Heart right ventricle (tissue), 16 donors: ENCODE measurements around the gene ANXA2. TPM values are rescaled to one million over a fixed set of nuclear protein-coding genes. Genes with fewer than 3 reads are reported as not detected.
A peak's percentile ranks its signal among the peaks of the same experiment; 100 is the strongest.

Source experiments
- ATAC-seq, 8 donors: fragments of 200-7000 bp; cut with Tn5 transposase; one replicate each; pipeline ENCODE4 v1.9.1; 2020; ENCODE audit warnings: mild to moderate bottlenecking in 8 of 8, moderate library complexity in 8 of 8, moderate number of reproducible peaks in 1 of 8
- DNase-seq, 2 donors: peaks; one replicate each; pipeline ENCODE4 v3.0.0-alpha.2; 2020
- H3K27ac ChIP-seq, 10 donors: fragments of 200-600 bp; sonication (generic) in 2 of 10; one replicate each; pipeline versions ENCODE4 v1.5.0 to v1.8.0; 2020 to 2022; ENCODE audit warnings: mild to moderate bottlenecking in 3 of 10
- H3K27me3 ChIP-seq, 7 donors: fragments of 200-600 bp; one replicate each; pipeline ENCODE4 v1.8.0; 2021 to 2022; ENCODE audit warnings: mild to moderate bottlenecking in 2 of 7
- H3K36me3 ChIP-seq, 9 donors: fragments of 200-600 bp; sonication (generic) in 1 of 9; one replicate each; pipeline versions ENCODE4 v1.5.0 to v1.8.0; 2020 to 2022; ENCODE audit warnings: mild to moderate bottlenecking in 2 of 9
- H3K4me1 ChIP-seq, 9 donors: fragments of 200-600 bp; sonication (generic) in 1 of 9; one replicate each; pipeline versions ENCODE4 v1.5.0 to v1.8.0; 2020 to 2022; ENCODE audit warnings: mild to moderate bottlenecking in 4 of 9
- H3K4me3 ChIP-seq, 10 donors: fragments of 200-600 bp; sonication (generic) in 2 of 10; one replicate each; pipeline versions ENCODE4 v1.5.0 to v1.8.0; 2020 to 2022; ENCODE audit warnings: mild to moderate bottlenecking in 7 of 10, moderate library complexity in 2 of 10
- H3K9me3 ChIP-seq, 11 donors: fragments of 200-600 bp in 10 of 11; sonication (generic) in 2 of 11; one replicate each; pipeline versions ENCODE4 v1.5.0 to v1.8.0; 2013 to 2022; ENCODE audit warnings: mild to moderate bottlenecking in 2 of 11, control low read depth in 1 of 11, moderate library complexity in 1 of 11
- WGBS, 2 donors: extraction: QIAGEN DNeasy Blood & Tissue Kit; methylation state at CpG; one replicate each; pipeline ENCODE4 v1.1.7; 2013; ENCODE audit warnings: inconsistent platforms in 1 of 2; 5-methylcytosine and 5-hydroxymethylcytosine counted together
- intact Hi-C, 10 donors: fragments of 100-400 bp; cut with DNase I; formaldehyde crosslinking; loops; one replicate each; pipeline versions ENCODE4 v1.11.1 to v1.14.2; 2022
- polyA plus RNA-seq, 2 donors: library from polyadenylated mRNA; stranded (reverse); fragments of 200-250 nt; gene quantifications; one replicate each; pipeline ENCODE4 v1.2.3, GENCODE V29; 2013
- total RNA-seq, 10 donors: library from RNA; stranded (reverse); fragmentation: NEBNext Ultra II Directional in 3 of 10; extraction: Animal tissue kit (Norgen Biotek cat#: 25700) in 3 of 10; gene quantifications; one replicate each; pipeline versions ENCODE4 v1.2.1 to v1.2.4, GENCODE V29; 2021 to 2023
- TF ChIP-seq, protein P1 (sequence below), 9 donors: fragments of 200-600 bp; sonication (generic) in 2 of 9; IDR thresholded peaks; one replicate each; pipeline versions ENCODE4 v1.5.0 to v1.8.0; 2021 to 2022; ENCODE audit warnings: antibody characterized with exemption in 9 of 9, mild to moderate bottlenecking in 5 of 9, moderate library complexity in 1 of 9
- donor health status: Arrhythmogenic right ventricular cardiomyopathy.
- donor health status: ischemic (EF 13 %, LVEDD 7.1; RV severe dilation, severe dysfunction).
- donor health status: healthy with polysubstance abuse.
- donor health status: DM: no; HTN: yes; CAD: no.
- donor health status: DM: no; HTN: no; CAD: no.
- donor health status: ischemic (EF 25% LVEDD 6.9; RV normal size, moderate dysfunction).
- donor health status: ischemic (EF 25% LVEDD 5.7; RV mildly dilated, moderate dysfunction).
- donor health status: healthy.
- donor health status: DM: yes; HTN: yes; CAD: no.
- donor health status: Ischemic cardiomyopathy.
- donor health status: ischemic (EF 35%, LVEDD 5.7; RV mildly dilated, moderate dysfunction).
- donor health status: nonischemic (EF 11% LVEDD 7.7; RV severe dilation, severe dysfunction).
- donor health status: DM: yes; HTN: yes; CAD: no.
- donor health status: PGD.
- donor health status: ischemic (EF 29% LVEDD 5.4; RV normal size, mild dysfunction).
- donor health status: nonischemic (EF 23%, LVEDD 6.1; RV moderate dilation, normal function).

ANXA2 gene
- total and polyA plus RNA-seq, 12 donors = 98.7 to 539 (median 145) TPM

- DNase-seq (no peak), ATAC-seq (peak; percentile 29 to 76 (median 52))
- Histone ChIP-seq H3K4me1 (peaks cover 3 to 96% (median 80%) of the 10 kb centered on the region in 9 donors), H3K4me3 (peak overlapping the region in 1 of 10 donors; percentile 5), H3K27me3 (no peaks in the 10 kb centered on the region), H3K9me3 (no peaks in the 10 kb centered on the region), H3K36me3 (peaks cover 0 to 100% (median 7%) of the 10 kb centered on the region in 9 donors), H3K27ac (peak overlapping the region; percentile 25 to 95 (median 80))
- intact Hi-C loops = no loop called here
- 49 to 54% methylated on average over 7 of the region's 7 CpGs for WGBS, 2 donors
- TF ChIP-seq, protein P1, sequence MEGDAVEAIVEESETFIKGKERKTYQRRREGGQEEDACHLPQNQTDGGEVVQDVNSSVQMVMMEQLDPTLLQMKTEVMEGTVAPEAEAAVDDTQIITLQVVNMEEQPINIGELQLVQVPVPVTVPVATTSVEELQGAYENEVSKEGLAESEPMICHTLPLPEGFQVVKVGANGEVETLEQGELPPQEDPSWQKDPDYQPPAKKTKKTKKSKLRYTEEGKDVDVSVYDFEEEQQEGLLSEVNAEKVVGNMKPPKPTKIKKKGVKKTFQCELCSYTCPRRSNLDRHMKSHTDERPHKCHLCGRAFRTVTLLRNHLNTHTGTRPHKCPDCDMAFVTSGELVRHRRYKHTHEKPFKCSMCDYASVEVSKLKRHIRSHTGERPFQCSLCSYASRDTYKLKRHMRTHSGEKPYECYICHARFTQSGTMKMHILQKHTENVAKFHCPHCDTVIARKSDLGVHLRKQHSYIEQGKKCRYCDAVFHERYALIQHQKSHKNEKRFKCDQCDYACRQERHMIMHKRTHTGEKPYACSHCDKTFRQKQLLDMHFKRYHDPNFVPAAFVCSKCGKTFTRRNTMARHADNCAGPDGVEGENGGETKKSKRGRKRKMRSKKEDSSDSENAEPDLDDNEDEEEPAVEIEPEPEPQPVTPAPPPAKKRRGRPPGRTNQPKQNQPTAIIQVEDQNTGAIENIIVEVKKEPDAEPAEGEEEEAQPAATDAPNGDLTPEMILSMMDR (IDR thresholded peaks at IDR 0.05) = no peak
Observed at GRCh38 chr15:60374628-60375081, 23.1 kb downstream of the ANXA2 start.

- Histone ChIP-seq H3K27me3 (no peaks in the 10 kb centered on the region), H3K9me3 (no peaks in the 10 kb centered on the region), H3K27ac (peak overlapping the region; percentile 25 to 95 (median 80)), H3K4me3 (no peak overlapping the region), H3K4me1 (peaks cover 3 to 95% (median 76%) of the 10 kb centered on the region in 9 donors), H3K36me3 (peaks cover 0 to 100% (median 7%) of the 10 kb centered on the region in 9 donors)
- DNase-seq (no peak), ATAC-seq (no peak)
- WGBS, 2 donors = 35 to 48% methylated on average over 4 of the region's 4 CpGs
- intact Hi-C loops = no loop called here
- TF ChIP-seq, protein P1 (IDR thresholded peaks at IDR 0.05) = no peak
Observed at GRCh38 chr15:60374209-60374608, 23.6 kb downstream of the ANXA2 start.

DNA sequence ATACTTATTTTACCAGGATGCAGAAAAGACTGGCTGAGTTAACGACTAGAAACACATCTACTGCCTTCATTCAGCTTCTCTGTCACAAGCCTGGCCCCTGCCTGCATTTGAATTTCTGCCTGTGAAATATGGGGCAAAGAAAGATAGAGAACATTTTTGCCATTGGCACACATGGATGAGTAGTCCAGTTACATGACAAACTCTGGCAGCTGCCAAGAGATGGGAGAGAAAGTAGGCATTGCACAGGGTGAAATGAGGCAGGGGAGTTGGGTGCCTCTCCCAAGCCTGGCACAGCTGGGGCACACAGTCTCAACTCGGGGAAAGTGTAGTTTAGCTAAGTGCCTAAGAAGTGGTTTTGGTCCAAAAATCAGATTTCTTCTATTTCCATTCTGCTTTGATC, 24.0 kb downstream of the ANXA2 start:
- Histone ChIP-seq H3K9me3 (no peaks in the 10 kb centered on the region), H3K36me3 (peaks cover 0 to 100% (median 7%) of the 10 kb centered on the region in 9 donors), H3K4me1 (peaks cover 3 to 95% (median 76%) of the 10 kb centered on the region in 9 donors), H3K27ac (peak overlapping the region in 9 of 10 donors; percentile 58 to 95 (median 81)), H3K4me3 (no peak overlapping the region), H3K27me3 (no peaks in the 10 kb centered on the region)
- intact Hi-C loops = no loop called here
- no peak for DNase-seq
- WGBS, 2 donors = 59 to 64% methylated on average over 2 of the region's 2 CpGs
- no peak for ATAC-seq
- TF ChIP-seq, protein P1 (IDR thresholded peaks at IDR 0.05) = no peak

DNA sequence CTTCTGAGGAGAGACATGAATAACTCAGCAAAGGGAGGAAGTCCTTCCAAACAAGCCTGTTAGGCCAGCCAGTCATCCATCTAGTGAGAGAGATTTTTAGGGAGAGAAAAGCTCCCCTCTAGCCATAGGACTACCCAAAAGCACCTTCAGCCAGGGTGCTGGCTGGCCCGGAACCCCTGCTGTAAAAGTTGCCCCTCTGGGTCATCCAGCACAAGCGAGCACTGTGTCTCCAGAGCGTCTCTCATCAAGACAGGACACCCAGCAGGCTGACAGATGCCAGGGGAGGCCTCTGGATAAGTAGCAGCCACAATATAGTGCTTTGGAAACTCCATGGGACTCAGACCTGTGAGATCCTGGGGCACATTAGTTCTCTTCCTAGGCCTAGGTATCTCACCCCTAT, 24.5 kb downstream of the ANXA2 start:
- Histone ChIP-seq H3K9me3 (no peaks in the 10 kb centered on the region), H3K27me3 (no peaks in the 10 kb centered on the region), H3K4me3 (no peak overlapping the region), H3K4me1 (peaks cover 3 to 97% (median 76%) of the 10 kb centered on the region in 9 donors), H3K27ac (peak overlapping the region in 9 of 10 donors; percentile 58 to 95 (median 81)), H3K36me3 (peaks cover 0 to 100% (median 3%) of the 10 kb centered on the region in 9 donors)
- ATAC-seq (no peak), DNase-seq (no peak)
- intact Hi-C loops = no loop called here
- 91 to 93% methylated on average over 3 of the region's 3 CpGs for WGBS, 2 donors
- TF ChIP-seq, protein P1 (IDR thresholded peaks at IDR 0.05) = no peak
